Liver (tissue), 9 donors: ENCODE measurements around the gene ESRP2. TPM values are rescaled to one million over a fixed set of nuclear protein-coding genes. Genes with fewer than 3 reads are reported as not detected.

Experiments
- DNase-seq: peaks from one replicate; pipeline ENCODE4 v3.0.0-alpha.2; 2017; ENCODE audit warnings: low spot score
- H3K27ac ChIP-seq, 2 donors: one replicate each; pipeline ENCODE4 v1.7.0; 2013; ENCODE audit warnings: inconsistent platforms in 2 of 2, low read length in 2 of 2, control low read depth in 1 of 2, low read depth in 1 of 2, mild to moderate bottlenecking in 1 of 2
- H3K27me3 ChIP-seq, 4 donors: one replicate each; pipeline versions ENCODE4 v1.6.1 to v1.7.0; 2013; ENCODE audit warnings: low read length in 3 of 4, inconsistent platforms in 1 of 4, mild to moderate bottlenecking in 1 of 4, moderate library complexity in 1 of 4; ENCODE audit not compliant: control insufficient read depth in 4 of 4, insufficient read depth in 4 of 4
- H3K36me3 ChIP-seq, 4 donors: one replicate each; pipeline versions ENCODE4 v1.6.1 to v1.7.0; 2013; ENCODE audit warnings: low read length in 3 of 4, mild to moderate bottlenecking in 3 of 4, low read depth in 1 of 4, moderate library complexity in 1 of 4; ENCODE audit not compliant: control insufficient read depth in 4 of 4, insufficient read depth in 3 of 4
- H3K4me1 ChIP-seq, 4 donors: one replicate each; pipeline versions ENCODE4 v1.6.1 to v1.7.0; 2013; ENCODE audit warnings: low read length in 3 of 4, mild to moderate bottlenecking in 3 of 4, moderate library complexity in 1 of 4; ENCODE audit not compliant: control insufficient read depth in 4 of 4, insufficient read depth in 4 of 4
- H3K4me3 ChIP-seq, 3 donors: one replicate each; pipeline versions ENCODE4 v1.6.1 to v1.7.0; 2013; ENCODE audit warnings: low read length in 3 of 3, control low read depth in 1 of 3, low read depth in 1 of 3, mild to moderate bottlenecking in 1 of 3
- H3K9ac ChIP-seq, 2 donors: one replicate each; pipeline ENCODE4 v1.7.0; 2013; ENCODE audit warnings: low read length in 2 of 2, mild to moderate bottlenecking in 2 of 2, moderate library complexity in 2 of 2, control low read depth in 1 of 2, low read depth in 1 of 2
- H3K9me3 ChIP-seq, 4 donors: one replicate each; pipeline versions ENCODE4 v1.6.1 to v1.7.0; 2013; ENCODE audit warnings: low read length in 3 of 4; ENCODE audit not compliant: control insufficient read depth in 4 of 4
- EGR1 ChIP-seq, 2 donors: IDR thresholded peaks; 2 replicates each; pipeline ENCODE4 v1.6.1; 2016 to 2018; ENCODE audit warnings: antibody characterized with exemption in 2 of 2, low read depth in 2 of 2
- FOXA1 ChIP-seq: IDR thresholded peaks from 2 replicates; pipeline ENCODE4 v1.6.1; 2016; ENCODE audit warnings: antibody characterized with exemption
- FOXA2 ChIP-seq: IDR thresholded peaks from 2 replicates; pipeline ENCODE4 v1.6.1; 2016; ENCODE audit warnings: antibody characterized with exemption
- HNF4A ChIP-seq, 2 donors: conservative IDR thresholded peaks; 2 replicates each; pipeline ENCODE4 v1.6.1; 2016; ENCODE audit warnings: antibody characterized with exemption in 2 of 2, mild to moderate bottlenecking in 2 of 2
- JUND ChIP-seq, 2 donors: IDR thresholded peaks; 2 replicates each; pipeline ENCODE4 v1.6.1; 2016; ENCODE audit warnings: antibody characterized with exemption in 2 of 2
- NR2F2 ChIP-seq: IDR thresholded peaks from 2 replicates; pipeline ENCODE4 v1.6.1; 2016; ENCODE audit warnings: antibody characterized with exemption
- RAD21 ChIP-seq, 2 donors: IDR thresholded peaks; 2 replicates each; pipeline ENCODE4 v1.6.1; 2016; ENCODE audit warnings: antibody characterized with exemption in 2 of 2, mild to moderate bottlenecking in 2 of 2
- RXRA ChIP-seq, 2 donors: IDR thresholded peaks; 2 replicates each; pipeline ENCODE4 v1.6.1; 2017 to 2018; ENCODE audit warnings: antibody characterized with exemption in 2 of 2, mild to moderate bottlenecking in 1 of 2
- SP1 ChIP-seq: IDR thresholded peaks from 2 replicates; pipeline ENCODE4 v1.6.1; 2018; ENCODE audit warnings: antibody characterized with exemption, mild to moderate bottlenecking
- TAF1 ChIP-seq: conservative IDR thresholded peaks from 2 replicates; pipeline ENCODE4 v1.6.1; 2016; ENCODE audit warnings: antibody characterized with exemption, mild to moderate bottlenecking
- WGBS: extraction: QIAGEN DNeasy Blood & Tissue Kit; methylation state at CpG from one replicate; pipeline ENCODE4 v1.1.7; 2013; 5-methylcytosine and 5-hydroxymethylcytosine counted together
- polyA plus RNA-seq, 2 donors: library from polyadenylated mRNA; stranded (reverse) in 1 of 2; unstranded in 1 of 2; fragments of 200-250 nt in 1 of 2; fragments of >200 nt in 1 of 2; fragmentation: Nextera tagmentation in 1 of 2; extraction: Ambion mirVana in 1 of 2; gene quantifications; one replicate each; pipeline versions ENCODE4 v1.2.1 to v1.2.3, GENCODE V29; 2013 to 2015
- total RNA-seq, 2 donors: library from RNA; depleted of rRNA; stranded (reverse); fragments of >200 nt; gene quantifications; one replicate each; pipeline ENCODE4 v1.2.3, GENCODE V29; 2014
- TF ChIP-seq, protein P1 (sequence below): IDR thresholded peaks from 2 replicates; pipeline ENCODE4 v1.6.1; 2016; ENCODE audit warnings: antibody characterized with exemption, mild to moderate bottlenecking
- TF ChIP-seq, protein P2 (sequence below): IDR thresholded peaks from 2 replicates; pipeline ENCODE4 v1.6.1; 2016; ENCODE audit warnings: antibody characterized with exemption
- TF ChIP-seq, protein P3 (sequence below): IDR thresholded peaks from 2 replicates; pipeline ENCODE4 v1.6.1; 2016; ENCODE audit warnings: antibody characterized with exemption
- donor health status: healthy.
- donor health status: healthy.
- donor health status: healthy.
- donor health status: healthy.
- donor health status: healthy.

The ESRP2 gene
- total and polyA plus RNA-seq, 4 donors: 21.0 to 84.8 (median 45.7) TPM

DNA sequence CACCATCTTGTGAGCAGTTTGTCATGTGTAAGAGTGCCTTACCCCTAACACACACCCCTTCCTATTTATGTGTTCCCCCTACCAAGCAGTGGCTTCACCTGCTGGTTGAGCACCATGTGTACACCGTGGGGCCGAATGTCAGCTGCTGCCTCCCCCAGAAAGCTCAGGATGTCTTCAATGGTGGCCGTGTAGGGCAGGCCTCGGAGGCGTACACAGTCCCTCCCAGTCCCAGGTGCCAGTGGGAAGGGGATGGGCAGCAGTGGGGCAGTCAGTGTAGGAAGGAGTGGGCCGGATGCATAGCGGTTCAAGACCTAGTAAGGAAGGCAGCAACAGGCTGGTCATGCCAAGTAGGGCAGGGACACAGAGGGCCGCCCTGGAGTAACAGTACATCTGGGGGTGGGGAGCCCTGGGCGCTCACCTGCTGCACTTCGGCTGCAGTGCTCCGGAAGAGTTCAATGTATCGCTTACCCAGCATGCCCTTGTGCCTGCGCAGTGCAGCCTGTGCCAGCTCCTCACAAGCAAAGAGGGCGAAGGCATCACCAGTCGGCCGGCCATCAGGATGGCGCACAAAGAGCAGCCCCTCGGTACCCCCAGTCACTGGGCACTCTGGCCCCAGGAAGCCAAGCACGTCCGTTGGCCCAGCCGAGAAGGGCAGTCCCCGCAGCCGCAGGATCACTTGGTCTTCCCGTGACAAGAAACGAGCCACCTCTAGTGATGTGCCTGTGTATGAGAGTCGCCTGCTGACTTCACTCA lies 4.4 kb downstream of the ESRP2 start (continued):
- TF ChIP-seq SP1 (no peak), FOXA1 (no peak), RXRA (IDR thresholded peaks at IDR 0.05) (no peak)
- TF ChIP-seq, protein P1, sequence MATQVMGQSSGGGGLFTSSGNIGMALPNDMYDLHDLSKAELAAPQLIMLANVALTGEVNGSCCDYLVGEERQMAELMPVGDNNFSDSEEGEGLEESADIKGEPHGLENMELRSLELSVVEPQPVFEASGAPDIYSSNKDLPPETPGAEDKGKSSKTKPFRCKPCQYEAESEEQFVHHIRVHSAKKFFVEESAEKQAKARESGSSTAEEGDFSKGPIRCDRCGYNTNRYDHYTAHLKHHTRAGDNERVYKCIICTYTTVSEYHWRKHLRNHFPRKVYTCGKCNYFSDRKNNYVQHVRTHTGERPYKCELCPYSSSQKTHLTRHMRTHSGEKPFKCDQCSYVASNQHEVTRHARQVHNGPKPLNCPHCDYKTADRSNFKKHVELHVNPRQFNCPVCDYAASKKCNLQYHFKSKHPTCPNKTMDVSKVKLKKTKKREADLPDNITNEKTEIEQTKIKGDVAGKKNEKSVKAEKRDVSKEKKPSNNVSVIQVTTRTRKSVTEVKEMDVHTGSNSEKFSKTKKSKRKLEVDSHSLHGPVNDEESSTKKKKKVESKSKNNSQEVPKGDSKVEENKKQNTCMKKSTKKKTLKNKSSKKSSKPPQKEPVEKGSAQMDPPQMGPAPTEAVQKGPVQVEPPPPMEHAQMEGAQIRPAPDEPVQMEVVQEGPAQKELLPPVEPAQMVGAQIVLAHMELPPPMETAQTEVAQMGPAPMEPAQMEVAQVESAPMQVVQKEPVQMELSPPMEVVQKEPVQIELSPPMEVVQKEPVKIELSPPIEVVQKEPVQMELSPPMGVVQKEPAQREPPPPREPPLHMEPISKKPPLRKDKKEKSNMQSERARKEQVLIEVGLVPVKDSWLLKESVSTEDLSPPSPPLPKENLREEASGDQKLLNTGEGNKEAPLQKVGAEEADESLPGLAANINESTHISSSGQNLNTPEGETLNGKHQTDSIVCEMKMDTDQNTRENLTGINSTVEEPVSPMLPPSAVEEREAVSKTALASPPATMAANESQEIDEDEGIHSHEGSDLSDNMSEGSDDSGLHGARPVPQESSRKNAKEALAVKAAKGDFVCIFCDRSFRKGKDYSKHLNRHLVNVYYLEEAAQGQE: no peak

DNA sequence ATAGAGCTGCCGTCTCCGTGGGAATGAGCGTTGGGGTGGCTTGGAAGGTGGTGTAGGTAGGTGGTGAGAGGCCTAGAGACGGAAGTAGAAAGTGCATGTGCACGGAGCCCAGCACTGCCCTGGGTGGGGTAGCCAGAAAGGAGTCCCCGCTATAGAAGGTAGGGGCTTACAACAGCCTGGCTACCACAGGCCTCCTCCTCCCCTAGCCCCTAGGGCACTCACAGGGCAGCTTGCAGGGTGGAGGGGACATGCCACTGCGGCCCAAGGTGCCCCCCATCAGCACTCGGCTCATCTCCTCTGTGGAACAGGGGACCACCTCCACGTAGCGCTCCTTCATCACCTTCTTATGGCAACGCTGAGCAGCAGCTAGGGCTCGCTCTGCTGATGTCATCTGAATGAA lies 5.0 kb downstream of the ESRP2 start:
- no peak overlapping the region for H3K27ac ChIP-seq
- no peaks in the 10 kb centered on the region for H3K9me3 ChIP-seq
- no peak overlapping the region for H3K4me3 ChIP-seq
- no peak overlapping the region for H3K9ac ChIP-seq
- DNase-seq: no peak
- TF ChIP-seq TAF1 (no peak), RXRA (IDR thresholded peaks at IDR 0.05) (no peak), HNF4A (conservative IDR thresholded peaks at IDR 0.05) (no peak), JUND (IDR thresholded peaks at IDR 0.05) (no peak)
- TF ChIP-seq, protein P2, sequence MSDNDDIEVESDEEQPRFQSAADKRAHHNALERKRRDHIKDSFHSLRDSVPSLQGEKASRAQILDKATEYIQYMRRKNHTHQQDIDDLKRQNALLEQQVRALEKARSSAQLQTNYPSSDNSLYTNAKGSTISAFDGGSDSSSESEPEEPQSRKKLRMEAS: no peak
- peaks cover 9 to 38% (median 20%) of the 10 kb centered on the region in 4 donors for H3K36me3 ChIP-seq
- WGBS: 90% methylated on average over 12 of the region's 12 CpGs
- H3K4me1 ChIP-seq: peaks cover 18 to 73% (median 60%) of the 10 kb centered on the region in 4 donors
- H3K27me3 ChIP-seq: no peaks in the 10 kb centered on the region

DNA sequence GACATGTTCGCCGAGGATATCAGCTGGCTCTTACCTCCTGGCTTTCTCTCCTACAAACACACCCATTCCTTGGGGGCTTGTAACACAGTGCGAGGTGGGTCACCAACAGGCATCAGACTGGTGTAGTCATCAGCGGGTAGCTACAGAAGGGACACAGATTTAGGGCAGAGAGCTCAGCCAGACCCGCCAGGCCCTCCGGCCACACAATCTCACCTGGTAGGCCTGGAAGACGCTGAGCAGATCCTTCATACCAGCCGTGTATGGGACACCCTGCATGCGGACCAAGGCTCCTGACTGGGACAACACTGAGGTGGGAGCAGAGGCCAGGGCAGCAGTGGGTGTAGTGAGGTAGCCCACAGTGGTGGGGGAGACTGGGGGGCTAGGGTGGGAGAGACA lies 5.8 kb downstream of the ESRP2 start:
- peaks cover 9 to 38% (median 20%) of the 10 kb centered on the region in 4 donors for H3K36me3 ChIP-seq

More for the DNA sequence above, 5.8 kb downstream of the ESRP2 start:
- TF ChIP-seq RAD21 (IDR thresholded peaks at IDR 0.05) (no peak), SP1 (no peak), HNF4A (conservative IDR thresholded peaks at IDR 0.05) (no peak), FOXA2 (no peak), JUND (IDR thresholded peaks at IDR 0.05) (no peak), NR2F2 (no peak), EGR1 (IDR thresholded peaks at IDR 0.05; ENCODE audit: low read depth in 2 of 2) (no peak)
- TF ChIP-seq, protein P2: no peak
- TF ChIP-seq, protein P1: no peak
- TF ChIP-seq, protein P3, sequence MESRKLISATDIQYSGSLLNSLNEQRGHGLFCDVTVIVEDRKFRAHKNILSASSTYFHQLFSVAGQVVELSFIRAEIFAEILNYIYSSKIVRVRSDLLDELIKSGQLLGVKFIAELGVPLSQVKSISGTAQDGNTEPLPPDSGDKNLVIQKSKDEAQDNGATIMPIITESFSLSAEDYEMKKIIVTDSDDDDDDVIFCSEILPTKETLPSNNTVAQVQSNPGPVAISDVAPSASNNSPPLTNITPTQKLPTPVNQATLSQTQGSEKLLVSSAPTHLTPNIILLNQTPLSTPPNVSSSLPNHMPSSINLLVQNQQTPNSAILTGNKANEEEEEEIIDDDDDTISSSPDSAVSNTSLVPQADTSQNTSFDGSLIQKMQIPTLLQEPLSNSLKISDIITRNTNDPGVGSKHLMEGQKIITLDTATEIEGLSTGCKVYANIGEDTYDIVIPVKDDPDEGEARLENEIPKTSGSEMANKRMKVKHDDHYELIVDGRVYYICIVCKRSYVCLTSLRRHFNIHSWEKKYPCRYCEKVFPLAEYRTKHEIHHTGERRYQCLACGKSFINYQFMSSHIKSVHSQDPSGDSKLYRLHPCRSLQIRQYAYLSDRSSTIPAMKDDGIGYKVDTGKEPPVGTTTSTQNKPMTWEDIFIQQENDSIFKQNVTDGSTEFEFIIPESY: no peak
- Histone ChIP-seq H3K9me3 (no peaks in the 10 kb centered on the region), H3K9ac (no peak overlapping the region), H3K27ac (no peak overlapping the region), H3K4me3 (no peak overlapping the region), H3K27me3 (no peaks in the 10 kb centered on the region), H3K4me1 (peaks cover 18 to 73% (median 60%) of the 10 kb centered on the region in 4 donors)
- 87% methylated on average over 9 of the region's 9 CpGs for WGBS
- no peak for DNase-seq
